Activated effector memory CD4-positive, alpha-beta T cell treated with Interleukin-2 at 50 U/mL for 16 hours (primary cell): ENCODE data around the gene ADGRB2.

Experiments used
- DNase-seq: peaks from one replicate; pipeline ENCODE4 v3.0.0-alpha.2; 2020

The ADGRB2 gene

DNA sequence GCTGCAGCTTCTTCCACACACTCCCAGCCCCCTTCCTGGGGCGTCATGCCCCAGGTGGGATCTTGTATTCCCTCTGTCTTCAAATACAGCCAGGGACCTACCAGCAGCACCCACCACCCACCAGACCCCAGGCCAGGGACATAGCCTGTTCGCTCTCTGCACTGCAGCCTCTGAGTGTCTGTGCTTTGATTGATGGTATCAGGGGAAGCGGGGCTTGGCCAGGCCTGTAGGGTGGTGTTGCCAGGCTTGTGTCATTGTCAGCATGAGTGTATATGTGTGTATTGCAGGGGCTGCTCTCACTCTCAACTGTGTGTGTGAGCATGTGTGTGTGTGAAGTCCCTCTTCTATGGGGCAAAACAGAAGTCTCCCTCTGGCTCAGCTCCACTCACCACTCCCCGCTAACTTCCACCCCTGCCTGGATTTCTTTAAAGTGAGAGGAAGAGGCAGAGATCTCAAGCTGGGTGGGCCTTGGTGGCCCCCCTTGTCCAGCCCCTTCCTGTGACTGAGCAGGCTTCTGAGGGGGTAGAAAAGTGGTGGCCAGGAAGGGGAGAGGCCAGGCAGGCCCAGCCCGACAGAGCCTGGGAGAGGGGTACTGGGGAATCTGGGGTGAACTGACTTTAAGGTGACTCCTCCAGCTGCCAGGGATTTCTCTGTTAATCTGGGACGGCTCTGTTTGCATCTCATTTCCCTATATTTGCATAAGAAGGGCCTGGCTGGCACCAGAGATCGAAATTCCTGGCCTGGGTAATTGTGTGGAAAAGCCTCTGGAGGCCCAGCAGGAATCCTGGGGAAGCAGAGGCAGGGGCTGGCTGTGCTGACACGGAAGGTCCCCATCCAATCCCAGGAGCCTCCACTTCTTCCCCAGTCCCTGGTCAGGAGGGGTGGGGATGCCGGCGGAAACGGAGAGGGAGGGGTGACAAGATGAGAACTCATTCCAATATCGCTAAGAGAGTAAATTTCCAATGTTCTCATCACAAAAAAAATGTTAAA is 18.6 kb upstream of the ADGRB2 start:
- no peak for DNase-seq

DNA sequence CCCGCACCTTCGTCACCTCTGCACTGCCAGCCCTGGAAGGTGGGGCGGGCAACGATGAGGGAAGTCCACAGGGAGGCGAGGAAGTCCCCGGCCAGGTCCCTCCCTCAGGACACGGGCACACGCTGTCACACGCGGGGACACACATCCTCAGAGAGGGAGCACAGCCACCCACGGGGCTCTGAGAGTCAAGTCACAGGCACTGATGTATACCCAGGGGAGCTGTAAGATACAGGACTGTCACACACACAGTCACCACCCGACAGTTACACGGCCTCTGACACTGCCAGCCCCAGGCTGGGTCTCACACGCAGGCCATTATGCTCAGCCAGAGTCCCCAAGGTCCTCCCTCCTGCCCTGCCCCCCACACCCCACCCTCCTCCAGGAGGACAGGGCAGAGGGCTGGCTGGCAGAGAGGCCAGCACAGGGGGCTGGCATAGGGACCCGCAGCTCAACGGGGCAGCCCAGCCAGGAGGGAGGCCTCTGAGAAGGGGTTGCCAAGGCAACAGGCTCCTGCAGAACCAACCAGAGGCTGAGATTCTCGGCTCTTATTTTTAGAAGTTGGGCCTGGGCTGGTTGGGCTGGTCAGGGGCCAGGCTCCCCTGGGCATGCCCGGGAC is 17.7 kb upstream of the ADGRB2 start:
- no peak for DNase-seq

DNA sequence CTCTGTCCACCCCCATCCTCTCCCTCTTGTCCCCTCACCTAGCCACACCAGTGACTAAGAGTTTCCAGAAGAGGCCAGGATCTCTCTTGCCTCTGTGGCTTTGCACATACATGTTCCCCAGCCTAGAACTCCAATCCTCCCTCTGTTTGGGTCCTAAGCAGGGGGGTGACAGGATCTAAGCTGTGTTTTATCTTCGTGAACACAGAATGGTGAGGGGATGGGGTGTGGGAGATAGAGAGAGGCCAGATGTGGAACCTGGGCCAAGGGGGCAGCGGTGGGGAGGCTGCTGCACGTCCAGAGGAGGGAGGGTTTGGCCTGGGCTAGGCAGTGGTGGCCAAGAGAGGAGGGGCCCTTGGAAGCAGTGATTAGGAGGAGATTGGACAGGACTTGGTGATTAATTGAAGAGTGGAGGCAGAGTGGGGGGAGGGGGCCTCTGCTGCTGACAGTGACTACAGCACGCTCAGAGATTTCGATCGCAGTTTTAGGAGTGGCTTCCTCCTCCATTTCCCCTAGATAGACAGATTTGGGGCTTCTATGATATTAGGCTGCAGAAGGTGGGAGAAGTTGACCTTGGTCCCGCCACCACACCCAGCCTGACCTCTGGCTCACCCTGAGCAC is 17.1 kb upstream of the ADGRB2 start:
- no peak for DNase-seq

DNA sequence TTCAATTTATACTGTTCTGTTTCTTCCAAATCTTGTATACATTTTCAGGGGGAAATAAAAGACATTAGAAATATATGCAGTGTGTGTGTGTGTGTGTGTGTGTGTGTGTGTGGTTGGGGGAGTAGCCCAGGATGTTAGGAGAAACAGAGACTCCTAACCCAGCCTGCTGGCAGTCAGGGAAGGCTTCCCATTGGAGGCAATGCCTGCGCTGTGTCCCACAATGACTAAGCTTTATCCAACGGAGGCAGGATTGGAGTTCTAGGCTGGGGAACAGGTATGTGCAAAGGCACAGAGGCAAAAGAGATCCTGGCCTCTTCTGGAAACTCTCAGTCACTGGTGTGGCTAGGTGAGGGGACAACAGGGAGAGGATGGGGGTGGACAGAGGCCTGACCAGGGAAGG is 16.5 kb upstream of the ADGRB2 start:
- DNase-seq, result no peak

DNA sequence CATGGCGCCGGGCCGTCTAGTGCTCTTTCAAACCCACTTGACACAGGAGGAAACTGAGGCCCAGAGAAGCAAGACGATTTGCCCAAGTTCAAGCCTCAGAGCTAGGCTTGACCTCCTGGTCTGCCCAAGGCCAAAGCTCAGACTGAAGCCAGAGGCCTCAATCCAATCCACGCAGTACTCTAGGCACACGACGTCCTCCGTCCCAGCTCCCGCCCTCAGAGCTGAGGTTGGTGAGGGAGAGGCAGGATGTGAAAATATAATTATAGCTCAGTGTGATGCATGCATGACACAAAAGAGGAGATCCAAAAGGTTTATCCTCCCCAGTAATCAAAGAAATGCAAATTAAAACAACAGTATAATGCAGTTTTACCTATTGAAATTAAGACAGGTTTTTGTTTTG is 15.5 kb upstream of the ADGRB2 start:
- DNase-seq, result no peak

DNA sequence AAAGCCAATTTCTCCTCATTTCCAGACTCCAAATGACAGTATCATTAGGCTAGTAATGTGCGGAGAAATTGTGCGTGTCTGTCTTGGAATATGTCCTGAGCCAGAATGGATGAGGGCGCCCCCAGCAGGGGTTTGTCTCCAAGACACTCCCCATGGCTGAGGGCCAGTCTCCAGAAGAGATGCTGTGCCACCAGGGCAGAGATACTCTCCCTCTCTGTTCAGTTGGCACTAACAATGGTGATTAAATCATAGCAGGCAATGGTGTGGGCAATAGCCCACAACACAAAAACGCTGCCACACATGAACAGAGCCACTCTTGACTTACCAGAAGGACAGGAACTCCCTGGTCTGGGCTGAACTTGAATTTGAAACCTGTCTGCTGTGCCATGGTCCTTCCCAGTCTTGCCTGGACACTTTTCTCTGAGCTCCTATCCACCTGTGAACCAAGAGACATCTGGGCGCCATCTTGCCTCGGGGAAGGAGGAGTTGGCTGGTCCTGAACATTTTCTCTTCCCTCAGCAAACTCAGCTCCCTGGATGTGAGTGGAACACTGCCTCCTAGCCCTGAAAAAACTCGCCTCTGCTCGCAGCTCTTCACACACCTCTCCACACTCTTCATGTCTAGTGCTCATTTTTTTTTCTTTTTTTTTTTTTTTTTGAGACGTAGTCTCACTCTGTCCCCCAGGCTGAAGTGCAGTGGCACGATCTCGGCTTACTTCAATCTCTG is 14.8 kb upstream of the ADGRB2 start:
- no peak for DNase-seq

DNA sequence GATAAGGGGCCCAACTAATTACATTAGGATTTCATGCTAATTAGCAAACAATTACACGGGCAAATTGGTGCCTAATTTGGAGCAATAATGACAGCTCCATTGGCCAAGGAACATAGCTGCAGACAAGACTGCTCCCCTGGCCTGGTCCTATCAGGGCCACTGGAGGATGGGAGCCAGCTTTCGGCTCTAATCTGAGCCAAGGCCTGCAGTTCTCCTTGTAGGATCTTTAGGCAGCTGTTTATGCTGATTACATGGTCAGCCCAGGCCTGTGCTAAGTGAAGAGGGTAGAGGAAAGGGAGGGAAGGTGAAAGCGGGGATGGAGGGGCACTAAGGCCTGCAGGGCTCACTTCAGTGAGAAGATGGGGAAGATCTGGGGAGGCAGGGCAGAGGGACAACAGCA is 12.4 kb upstream of the ADGRB2 start:
- no peak for DNase-seq

DNA sequence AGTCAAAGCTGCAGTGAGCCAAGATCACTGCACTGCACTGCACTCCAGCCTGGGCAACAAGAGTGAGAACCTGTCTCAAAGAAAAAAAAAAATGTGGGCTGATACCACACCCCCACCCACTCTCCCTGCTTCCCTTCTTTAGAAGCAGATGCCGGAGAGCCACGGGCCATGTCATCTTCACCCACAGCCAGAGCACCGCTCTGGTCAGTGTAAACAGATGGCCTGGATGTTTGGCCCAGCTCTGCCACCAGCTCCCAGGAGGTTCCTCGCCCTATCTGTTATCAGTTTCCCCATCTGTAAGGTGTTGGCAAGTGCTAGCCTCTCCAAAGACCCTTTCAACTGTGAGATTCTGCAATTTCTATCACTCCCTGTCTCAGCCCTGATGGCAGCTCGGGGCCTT is 11.9 kb upstream of the ADGRB2 start:
- no peak for DNase-seq

DNA sequence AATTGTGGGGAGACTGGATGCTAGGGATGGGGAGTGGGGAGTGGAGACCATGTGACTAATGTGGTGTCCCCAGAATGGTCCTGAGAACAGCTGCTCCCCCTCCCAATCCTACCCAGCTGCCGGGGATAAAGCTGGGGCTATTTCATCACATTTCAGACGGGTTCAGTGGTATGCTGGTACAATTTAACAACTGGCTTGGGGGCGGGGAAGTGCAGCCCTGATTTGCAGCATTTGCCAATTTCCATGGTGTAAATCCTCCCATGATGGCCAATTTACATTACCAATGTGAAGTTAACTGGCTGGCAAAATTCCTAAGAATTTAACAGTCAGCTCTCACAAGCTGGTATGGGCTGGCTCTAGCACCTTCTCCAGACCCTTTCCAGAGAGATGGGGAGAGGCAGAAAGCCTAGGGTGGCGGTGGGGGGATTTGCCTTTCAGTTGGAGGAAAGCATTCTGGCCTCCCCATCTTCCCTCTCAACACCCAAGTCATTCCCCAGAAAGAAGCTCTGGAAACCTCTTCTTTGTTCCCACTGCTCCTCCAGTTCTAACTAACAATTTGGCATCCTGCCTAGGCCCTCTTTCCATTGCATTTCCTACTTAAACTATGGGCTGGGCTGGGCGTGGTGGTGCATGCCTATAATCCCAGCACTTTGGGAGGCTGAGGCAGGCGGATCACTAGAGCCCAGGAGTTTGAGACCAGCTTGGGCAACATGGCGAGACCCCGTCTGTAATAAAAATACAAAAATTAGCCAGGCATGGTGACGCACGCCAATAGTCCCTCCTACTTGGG is 11.3 kb upstream of the ADGRB2 start:
- no peak for DNase-seq

DNA sequence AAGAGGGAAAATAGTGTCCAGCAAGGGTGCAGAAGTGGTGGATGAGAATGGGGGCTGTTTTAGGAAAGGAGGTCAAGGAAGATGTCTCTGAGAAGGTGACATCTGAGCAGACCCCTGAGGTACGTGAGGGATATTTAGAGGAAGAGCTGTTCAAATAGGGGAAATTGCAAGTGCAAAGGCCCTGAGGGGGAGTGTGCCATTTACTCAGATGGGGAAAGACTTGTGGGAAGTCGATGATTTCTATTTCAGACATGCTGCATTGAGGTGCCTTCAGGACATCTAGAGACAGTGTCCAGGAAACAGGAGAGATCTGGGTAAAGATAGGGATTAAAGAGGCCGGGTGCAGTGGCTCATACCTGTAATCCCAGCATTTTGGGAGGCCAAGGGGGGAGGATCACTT is 10.4 kb upstream of the ADGRB2 start:
- no peak for DNase-seq

DNA sequence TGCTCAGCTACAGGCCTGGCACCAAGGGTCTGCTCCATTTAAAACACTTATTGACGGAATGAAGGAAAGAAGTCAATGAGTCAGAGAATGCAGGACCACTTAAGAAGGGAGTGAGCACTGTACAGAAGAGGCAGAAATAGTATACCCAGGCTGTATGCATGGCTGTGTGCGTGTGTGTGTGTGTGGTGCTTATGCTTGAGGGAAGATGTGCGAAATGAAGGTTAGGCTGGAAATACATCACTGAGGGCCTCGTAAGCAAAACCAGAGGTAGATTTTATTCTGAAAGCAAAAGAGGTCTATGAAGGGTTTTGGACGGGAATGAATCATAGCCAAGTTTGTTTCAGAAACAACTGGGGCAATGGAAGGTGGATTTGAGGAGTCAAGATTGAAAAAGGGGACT is 9.7 kb upstream of the ADGRB2 start:
- DNase-seq, result no peak

DNA sequence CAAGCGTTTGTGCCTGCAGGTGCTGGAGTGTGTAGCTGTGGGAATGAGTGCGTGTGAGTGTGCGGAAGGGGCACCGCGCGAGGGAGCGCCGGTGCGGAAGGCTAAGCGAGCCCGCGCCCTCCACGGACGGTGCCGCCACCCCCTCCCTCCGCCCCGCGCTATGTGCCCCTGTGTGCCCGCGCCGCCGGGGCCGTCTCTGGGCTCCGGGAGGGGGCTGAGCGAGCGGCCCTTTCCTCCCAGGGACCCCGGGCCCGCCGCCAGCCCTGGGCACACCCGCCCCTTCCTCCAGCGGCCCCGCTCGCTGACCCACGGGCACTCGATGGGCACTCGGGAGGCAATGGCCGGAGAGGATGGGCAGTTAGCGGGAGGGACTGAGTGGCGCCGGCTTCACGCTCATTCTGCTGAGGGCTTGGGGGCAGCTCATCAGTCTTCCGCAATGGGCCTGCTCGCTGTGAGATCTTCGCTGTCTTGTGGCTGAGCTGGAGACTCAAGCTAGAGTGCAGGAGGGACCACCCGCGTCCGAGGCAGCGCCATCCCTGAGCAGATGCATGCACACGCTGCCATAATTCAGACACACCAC is 8.6 kb upstream of the ADGRB2 start:
- DNase-seq, result no peak

DNA sequence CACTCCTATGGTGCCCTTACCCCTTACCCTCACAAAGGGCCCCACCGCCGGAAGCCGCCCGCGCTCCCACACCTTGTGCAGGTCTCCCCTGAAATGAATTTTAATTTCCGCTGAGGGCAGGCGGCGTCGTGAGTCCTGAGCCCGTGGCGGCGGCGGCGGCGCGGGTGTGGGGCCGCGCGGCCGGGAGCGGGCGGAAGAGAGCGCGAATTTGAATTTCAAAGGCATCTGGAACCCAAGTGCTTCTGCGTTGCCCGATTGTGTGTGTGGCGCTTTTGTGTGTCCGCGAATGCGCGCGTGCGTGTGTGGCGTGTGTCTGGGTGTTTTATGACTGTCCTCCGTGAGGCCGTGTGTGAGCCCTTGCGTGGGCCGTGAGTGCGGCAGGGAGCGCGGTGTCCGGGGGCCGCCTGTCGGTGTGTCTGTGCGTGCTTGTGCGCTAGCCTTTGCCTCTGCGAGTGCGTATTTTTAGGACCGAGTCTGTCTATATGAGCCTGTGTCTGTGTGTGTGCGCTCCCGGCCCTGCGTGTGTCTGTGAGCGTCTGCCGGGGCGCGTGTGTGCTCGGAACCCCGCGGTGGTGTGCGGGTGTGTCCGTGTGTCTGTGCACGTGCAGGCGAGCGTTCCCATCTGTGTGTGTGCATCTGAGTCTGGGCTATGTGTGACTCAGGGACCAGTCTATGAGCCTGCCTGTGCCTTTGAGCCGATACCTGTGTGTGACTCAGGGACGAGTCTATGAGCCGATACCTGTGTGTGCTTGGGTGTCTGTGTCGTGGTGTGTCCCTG is 7.9 kb upstream of the ADGRB2 start:
- DNase-seq, result peak; percentile 21

DNA sequence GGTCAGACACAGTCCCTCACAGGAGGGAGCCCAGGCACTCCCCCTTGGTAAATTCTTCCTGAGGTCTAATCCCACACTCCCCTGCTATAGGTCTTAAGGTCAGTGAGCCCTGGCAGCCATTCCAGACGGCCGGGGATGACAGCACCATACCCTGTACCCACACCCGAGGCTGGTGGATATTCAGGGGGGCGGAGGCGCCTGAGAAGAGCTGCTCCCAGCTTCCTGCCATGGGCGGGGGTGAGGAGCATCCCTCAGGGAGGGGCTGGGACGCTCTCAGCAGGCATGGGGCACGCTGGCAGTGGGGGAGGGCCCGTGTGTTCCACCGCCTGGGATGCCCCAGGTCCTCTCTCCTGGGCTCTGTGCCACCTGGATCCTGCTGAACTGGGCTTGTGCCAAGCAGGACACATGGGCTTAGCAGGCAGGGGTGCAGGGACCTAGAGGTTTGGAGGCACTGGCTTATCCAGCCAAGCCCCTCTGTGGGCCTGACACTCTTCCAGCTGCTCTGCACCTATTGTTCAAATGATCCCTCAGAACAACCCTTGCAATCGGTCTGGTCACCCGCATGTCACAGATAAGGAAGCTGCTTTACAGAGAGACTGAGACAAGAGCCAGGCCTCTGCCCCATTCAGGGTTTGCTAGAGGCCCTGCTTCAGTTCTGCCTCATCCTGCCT is 5.7 kb upstream of the ADGRB2 start:
- DNase-seq, result no peak

DNA sequence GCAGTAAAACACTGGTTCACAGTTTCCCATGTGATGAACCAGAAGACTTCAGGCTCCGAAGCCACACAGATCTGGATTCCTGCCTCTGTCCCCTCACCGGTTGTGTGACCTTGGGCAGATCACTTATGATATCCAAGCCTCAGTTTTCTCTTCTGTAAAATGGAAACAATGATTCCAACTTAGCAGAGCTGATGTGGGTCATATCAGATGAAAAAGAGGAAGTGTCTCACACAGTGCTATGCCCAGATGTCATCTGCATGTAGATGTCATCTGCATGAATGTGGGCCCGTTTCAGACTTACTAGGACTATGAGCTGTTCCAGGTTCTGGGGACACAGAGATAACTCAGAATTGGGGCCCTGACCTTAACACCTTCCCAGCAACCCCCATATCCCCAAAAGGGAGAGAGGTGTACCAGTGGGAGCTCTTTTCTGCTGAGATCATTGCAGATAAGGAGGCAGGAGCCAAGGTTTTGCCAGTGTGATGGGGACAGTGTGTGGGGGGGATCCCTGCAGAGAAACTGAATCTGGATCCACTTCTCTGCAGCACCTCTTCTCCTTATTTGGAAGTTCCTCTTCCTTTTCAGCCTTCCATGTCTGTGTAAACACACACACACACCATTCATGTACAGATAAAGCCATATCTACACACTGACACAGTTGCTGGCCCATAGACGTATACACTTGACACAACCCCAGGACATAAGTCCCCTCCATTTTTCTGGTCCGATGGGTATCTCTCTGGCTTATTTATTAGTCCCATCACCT is 5.0 kb upstream of the ADGRB2 start:
- no peak for DNase-seq

DNA sequence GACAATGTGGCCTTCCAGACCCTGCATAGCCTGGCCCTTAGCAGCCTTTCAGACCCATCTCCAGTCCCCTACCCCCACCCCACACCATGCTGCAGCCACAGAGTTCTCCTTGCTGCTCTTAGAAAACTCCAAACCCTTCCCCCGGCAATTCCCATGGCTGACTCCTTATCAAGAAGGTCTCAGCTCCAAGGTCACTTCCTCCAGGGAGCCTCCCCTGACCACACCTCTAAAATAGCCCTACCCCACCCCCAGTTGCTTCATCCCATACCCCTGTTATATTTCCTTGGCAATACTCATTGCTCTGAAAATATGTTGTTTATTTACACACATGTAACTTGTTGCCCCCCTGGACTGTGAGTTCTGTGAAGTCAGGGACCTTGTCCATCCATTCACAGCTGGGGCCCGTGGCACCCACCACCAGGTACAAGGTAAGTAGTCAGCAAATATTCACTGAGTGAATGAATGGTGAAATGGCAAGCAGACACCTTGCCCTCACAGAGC is 4.3 kb upstream of the ADGRB2 start:
- DNase-seq, result no peak

DNA sequence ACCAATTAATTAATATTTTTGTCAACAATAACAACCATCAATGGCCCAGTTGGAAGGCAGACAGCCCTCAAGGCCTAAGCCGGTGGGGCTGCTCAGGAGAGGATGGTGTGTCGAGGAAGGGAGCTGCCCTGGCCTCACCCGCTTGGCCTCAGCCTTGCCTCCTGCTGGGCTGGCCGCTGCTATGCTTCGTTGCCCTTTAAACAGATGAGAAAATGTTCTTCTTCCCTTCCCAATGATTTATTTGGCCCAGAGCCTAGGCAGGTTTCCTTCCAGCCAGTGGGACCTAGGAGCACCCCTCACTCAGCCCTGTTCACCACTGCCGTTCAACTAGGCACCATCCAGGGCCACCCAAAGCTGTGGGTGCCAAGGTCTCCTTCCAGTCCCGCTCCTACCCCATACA is 3.1 kb upstream of the ADGRB2 start:
- DNase-seq, result no peak

DNA sequence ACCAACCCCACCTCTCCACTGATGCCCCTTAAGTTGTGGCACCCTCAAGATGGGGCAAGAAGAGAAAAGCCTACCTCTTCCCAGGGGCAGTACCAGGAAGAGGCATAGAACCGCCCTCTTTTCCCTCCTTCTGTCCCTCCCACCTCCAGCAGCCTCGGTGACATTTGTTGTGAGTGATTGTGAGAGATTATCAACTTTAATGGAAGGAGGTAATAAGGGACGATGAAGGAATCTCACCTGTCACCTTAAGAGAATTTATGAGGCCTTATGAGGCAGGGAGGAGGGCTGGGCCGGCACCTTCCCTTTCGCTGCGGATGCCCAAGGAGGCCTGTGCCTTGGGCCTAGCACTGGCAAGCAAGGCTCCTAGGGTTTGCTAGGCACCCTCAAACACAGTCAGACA is 1.4 kb upstream of the ADGRB2 start:
- no peak for DNase-seq

DNA sequence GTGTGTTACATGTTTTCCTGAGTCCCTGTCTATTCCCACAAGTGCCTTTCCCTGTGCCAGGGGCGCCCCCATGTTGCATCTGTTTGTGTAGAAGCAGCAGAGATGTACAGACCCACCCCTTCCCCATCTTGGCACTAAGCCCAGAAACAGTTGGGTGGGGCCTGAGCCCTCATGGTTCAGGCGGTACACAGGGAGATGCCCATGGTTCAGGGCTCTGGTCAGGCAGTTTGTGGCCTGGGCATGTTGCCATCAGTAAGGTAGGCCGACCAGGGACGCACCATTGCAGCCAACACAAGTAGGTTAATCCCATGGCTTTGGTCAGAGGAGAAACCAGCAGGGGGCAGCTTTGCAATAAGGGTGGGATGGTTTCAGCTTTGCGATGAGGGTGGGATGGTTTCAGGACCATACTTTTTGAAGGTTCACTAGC is 914 bp upstream of the ADGRB2 start:
- DNase-seq, result no peak
